ENCODE results near the gene PVRIG.
"Not testable (repeated sequence)": the region's sequence is repeated elsewhere in the genome, so short reads cannot be mapped to it uniquely, and the experiment has no call there.

PVRIG gene

DNA sequence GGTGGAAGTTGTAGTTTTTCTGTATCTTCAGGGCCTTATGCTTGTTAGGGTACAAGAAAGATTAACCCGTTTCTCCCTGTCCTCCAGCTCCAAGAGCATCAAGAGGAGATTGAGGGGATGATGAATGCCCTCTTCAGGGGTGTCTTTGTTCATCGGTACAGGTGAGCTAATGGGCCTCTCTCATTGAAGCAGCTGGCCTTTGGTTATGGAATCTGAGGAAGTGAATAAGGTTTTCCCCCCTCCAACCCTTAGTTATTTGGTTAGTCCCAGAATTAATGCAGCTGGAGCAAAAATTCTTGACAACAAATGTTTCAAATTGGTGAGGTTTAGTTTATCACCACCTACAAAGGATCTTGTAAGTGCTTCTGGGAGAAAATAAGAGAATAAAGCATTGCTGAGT lies 24.5 kb upstream of the PVRIG start:
- no peaks in the 10 kb centered on the region for H3K36me3 ChIP-seq (ENCODE audit: control insufficient read depth, insufficient read depth, low read length)
- H3K4me3 ChIP-seq (ENCODE audit: low read length): no peak overlapping the region
- H3K27me3 ChIP-seq (ENCODE audit: control insufficient read depth, insufficient read depth, low read length): no peaks in the 10 kb centered on the region
- no peak overlapping the region for H3K27ac ChIP-seq (ENCODE audit: low read length)
- H3K9me3 ChIP-seq (ENCODE audit: control insufficient read depth, insufficient read depth, low read length): no peaks in the 10 kb centered on the region
- WGBS (ENCODE audit: insufficient coverage, insufficient read length): no CpG with 5 or more reads among the region's 2 CpGs
- H3K4me1 ChIP-seq (ENCODE audit: control insufficient read depth, insufficient read depth, low read length): no peaks in the 10 kb centered on the region
- DNase-seq (ENCODE audit: low read depth, low spot score): no peak

GRCh38 chr7:100195901-100196322 lies 23.8 kb upstream of the PVRIG start:
- DNase-seq (ENCODE audit: low read depth, low spot score); H3K36me3 ChIP-seq (ENCODE audit: control insufficient read depth, insufficient read depth, low read length); H3K4me1 ChIP-seq (ENCODE audit: control insufficient read depth, insufficient read depth, low read length); H3K27ac ChIP-seq (ENCODE audit: low read length); H3K27me3 ChIP-seq (ENCODE audit: control insufficient read depth, insufficient read depth, low read length); H3K9me3 ChIP-seq (ENCODE audit: control insufficient read depth, insufficient read depth, low read length); H3K4me3 ChIP-seq (ENCODE audit: low read length): not testable (repeated sequence)
- no CpG with 5 or more reads among the region's 6 CpGs for WGBS (ENCODE audit: insufficient coverage, insufficient read length)

GRCh38 chr7:100198266-100198665 lies 21.5 kb upstream of the PVRIG start:
- Histone ChIP-seq H3K36me3 (ENCODE audit: control insufficient read depth, insufficient read depth, low read length) (no peaks in the 10 kb centered on the region), H3K4me3 (ENCODE audit: low read length) (no peak overlapping the region), H3K9me3 (ENCODE audit: control insufficient read depth, insufficient read depth, low read length) (no peaks in the 10 kb centered on the region), H3K27ac (ENCODE audit: low read length) (no peak overlapping the region), H3K4me1 (ENCODE audit: control insufficient read depth, insufficient read depth, low read length) (0 out of 2 replicates have a peak, but pooled peaks cover 2% of the 10 kb centered on the region), H3K27me3 (ENCODE audit: control insufficient read depth, insufficient read depth, low read length) (no peaks in the 10 kb centered on the region)
- WGBS (ENCODE audit: insufficient coverage, insufficient read length): no CpG with 5 or more reads among the region's 10 CpGs
- no peak for DNase-seq (ENCODE audit: low read depth, low spot score)

DNA sequence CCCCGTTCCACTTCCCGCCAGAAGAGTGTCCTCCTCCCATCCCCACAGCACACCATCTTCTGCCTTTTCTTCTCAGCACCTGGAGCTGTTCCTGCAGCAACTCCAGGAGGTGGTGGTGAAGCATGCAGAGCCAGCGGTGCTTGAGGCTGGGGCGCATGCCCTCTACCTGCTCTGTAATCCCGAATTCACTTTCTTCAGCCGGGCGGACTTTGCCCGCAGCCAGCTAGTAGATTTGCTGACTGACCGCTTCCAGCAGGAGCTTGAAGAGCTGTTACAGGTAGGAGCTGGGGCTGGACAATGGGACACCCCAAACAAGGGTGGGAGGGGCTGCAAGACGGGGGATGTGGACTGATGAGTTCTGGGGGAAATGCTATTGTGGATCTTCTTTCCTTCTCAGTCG lies 19.1 kb upstream of the PVRIG start:
- Histone ChIP-seq H3K27ac (ENCODE audit: low read length) (no peak overlapping the region), H3K36me3 (ENCODE audit: control insufficient read depth, insufficient read depth, low read length) (no peaks in the 10 kb centered on the region), H3K9me3 (ENCODE audit: control insufficient read depth, insufficient read depth, low read length) (no peaks in the 10 kb centered on the region), H3K27me3 (ENCODE audit: control insufficient read depth, insufficient read depth, low read length) (no peaks in the 10 kb centered on the region), H3K4me1 (ENCODE audit: control insufficient read depth, insufficient read depth, low read length) (0 out of 2 replicates have a peak, but pooled peaks cover 2% of the 10 kb centered on the region), H3K4me3 (ENCODE audit: low read length) (no peak overlapping the region)
- no CpG with 5 or more reads among the region's 11 CpGs for WGBS (ENCODE audit: insufficient coverage, insufficient read length)
- no peak for DNase-seq (ENCODE audit: low read depth, low spot score)

DNA sequence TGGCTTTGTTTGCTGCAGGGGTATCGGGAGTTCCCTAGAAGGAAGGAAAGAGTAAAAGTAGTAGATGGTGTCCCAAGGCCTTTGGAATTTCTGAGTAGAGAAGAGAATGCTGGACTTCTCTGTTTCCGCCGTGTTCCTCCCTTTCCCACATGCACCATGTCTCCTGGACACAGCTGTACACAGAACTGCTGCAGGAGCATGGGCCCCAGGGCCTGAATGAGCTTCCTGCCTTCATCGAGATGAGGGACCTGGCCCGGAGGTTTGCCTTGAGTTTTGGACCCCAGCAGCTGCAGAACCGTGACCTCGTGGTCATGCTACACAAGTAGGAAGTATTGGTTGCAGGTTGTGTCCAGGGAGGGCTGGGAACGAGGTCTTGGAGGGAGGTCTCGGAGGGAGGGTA lies 15.3 kb upstream of the PVRIG start:
- no CpG with 5 or more reads among the region's 9 CpGs for WGBS (ENCODE audit: insufficient coverage, insufficient read length)
- H3K27ac ChIP-seq (ENCODE audit: low read length): no peak overlapping the region

GRCh38 chr7:100208911-100209408 lies 10.8 kb upstream of the PVRIG start:
- no peaks in the 10 kb centered on the region for H3K9me3 ChIP-seq (ENCODE audit: control insufficient read depth, insufficient read depth, low read length)
- no peaks in the 10 kb centered on the region; the same call in 1 of the 2 replicates for H3K27me3 ChIP-seq (ENCODE audit: control insufficient read depth, insufficient read depth, low read length)
- no peak overlapping the region for H3K4me3 ChIP-seq (ENCODE audit: low read length)
- no peak for DNase-seq (ENCODE audit: low read depth, low spot score)
- WGBS (ENCODE audit: insufficient coverage, insufficient read length): no CpG with 5 or more reads among the region's 6 CpGs
- H3K27ac ChIP-seq (ENCODE audit: low read length): no peak overlapping the region
- no peaks in the 10 kb centered on the region for H3K36me3 ChIP-seq (ENCODE audit: control insufficient read depth, insufficient read depth, low read length)
- H3K4me1 ChIP-seq (ENCODE audit: control insufficient read depth, insufficient read depth, low read length): no peaks in the 10 kb centered on the region

More for the DNA sequence above, 15.3 kb upstream of the PVRIG start:
- H3K4me3 ChIP-seq (ENCODE audit: low read length): no peak overlapping the region
- H3K4me1 ChIP-seq (ENCODE audit: control insufficient read depth, insufficient read depth, low read length): 0 out of 2 replicates have a peak, but pooled peaks cover 2% of the 10 kb centered on the region
- no peaks in the 10 kb centered on the region for H3K36me3 ChIP-seq (ENCODE audit: control insufficient read depth, insufficient read depth, low read length)
- no peak for DNase-seq (ENCODE audit: low read depth, low spot score)
- H3K9me3 ChIP-seq (ENCODE audit: control insufficient read depth, insufficient read depth, low read length): no peaks in the 10 kb centered on the region
- no peaks in the 10 kb centered on the region for H3K27me3 ChIP-seq (ENCODE audit: control insufficient read depth, insufficient read depth, low read length)

GRCh38 chr7:100209493-100209892 lies 10.3 kb upstream of the PVRIG start:
- Histone ChIP-seq H3K4me3 (ENCODE audit: low read length) (no peak overlapping the region), H3K27me3 (ENCODE audit: control insufficient read depth, insufficient read depth, low read length) (no peaks in the 10 kb centered on the region; the same call in 1 of the 2 replicates), H3K27ac (ENCODE audit: low read length) (no peak overlapping the region), H3K36me3 (ENCODE audit: control insufficient read depth, insufficient read depth, low read length) (no peaks in the 10 kb centered on the region), H3K9me3 (ENCODE audit: control insufficient read depth, insufficient read depth, low read length) (no peaks in the 10 kb centered on the region), H3K4me1 (ENCODE audit: control insufficient read depth, insufficient read depth, low read length) (no peaks in the 10 kb centered on the region)
- no CpG with 5 or more reads among the region's 6 CpGs for WGBS (ENCODE audit: insufficient coverage, insufficient read length)
- no peak for DNase-seq (ENCODE audit: low read depth, low spot score)

GRCh38 chr7:100210805-100211204 lies 8.9 kb upstream of the PVRIG start:
- Histone ChIP-seq H3K27me3 (ENCODE audit: control insufficient read depth, insufficient read depth, low read length) (no peaks in the 10 kb centered on the region; the same call in 1 of the 2 replicates), H3K27ac (ENCODE audit: low read length) (no peak overlapping the region), H3K4me3 (ENCODE audit: low read length) (no peak overlapping the region), H3K9me3 (ENCODE audit: control insufficient read depth, insufficient read depth, low read length) (no peaks in the 10 kb centered on the region), H3K4me1 (ENCODE audit: control insufficient read depth, insufficient read depth, low read length) (no peaks in the 10 kb centered on the region), H3K36me3 (ENCODE audit: control insufficient read depth, insufficient read depth, low read length) (no peaks in the 10 kb centered on the region)
- WGBS (ENCODE audit: insufficient coverage, insufficient read length): no CpG with 5 or more reads among the region's 5 CpGs
- no peak for DNase-seq (ENCODE audit: low read depth, low spot score)

- DNase-seq (ENCODE audit: low read depth, low spot score): no peak
- Histone ChIP-seq H3K36me3 (ENCODE audit: control insufficient read depth, insufficient read depth, low read length) (no peaks in the 10 kb centered on the region), H3K27ac (ENCODE audit: low read length) (no peak overlapping the region), H3K27me3 (ENCODE audit: control insufficient read depth, insufficient read depth, low read length) (no peaks in the 10 kb centered on the region; the same call in 1 of the 2 replicates), H3K9me3 (ENCODE audit: control insufficient read depth, insufficient read depth, low read length) (no peaks in the 10 kb centered on the region), H3K4me1 (ENCODE audit: control insufficient read depth, insufficient read depth, low read length) (no peaks in the 10 kb centered on the region), H3K4me3 (ENCODE audit: low read length) (no peak overlapping the region)
- WGBS (ENCODE audit: insufficient coverage, insufficient read length): no CpG with 5 or more reads among the region's 7 CpGs
These were observed 8.4 kb upstream of the PVRIG start for GRCh38 chr7:100211342-100211780.

DNA sequence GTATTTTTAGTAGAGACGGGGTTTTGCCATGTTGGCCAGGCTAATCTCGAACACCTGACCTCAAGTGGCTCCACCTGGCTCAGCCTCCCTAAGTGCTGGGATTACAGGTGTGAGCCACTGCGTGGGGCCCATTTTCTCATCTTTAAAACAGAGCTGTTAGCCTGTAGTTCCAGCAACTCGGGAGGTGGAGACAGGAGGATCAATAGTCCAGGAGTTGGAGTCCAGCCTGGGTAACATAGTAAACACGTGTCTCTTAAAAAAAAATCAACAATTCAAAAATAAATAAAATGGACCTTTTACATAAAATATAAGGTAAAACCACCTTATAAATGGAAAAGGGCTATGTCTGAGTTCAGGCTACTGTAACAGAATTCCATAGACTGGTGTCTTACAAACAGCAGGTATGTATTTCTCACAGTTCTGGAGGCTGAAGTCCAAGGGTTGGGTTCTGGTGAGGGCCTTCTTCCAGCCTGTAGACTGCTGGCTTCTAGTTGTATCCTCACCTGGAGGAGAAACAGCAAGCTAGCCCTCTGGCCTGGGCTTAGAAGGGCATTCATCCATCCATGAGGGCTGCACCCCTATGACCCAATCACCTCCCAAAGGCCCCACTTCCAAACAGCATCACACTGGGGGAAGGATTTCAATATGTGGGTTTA lies 7.0 kb upstream of the PVRIG start:
- no peak overlapping the region for H3K27ac ChIP-seq (ENCODE audit: low read length)
- WGBS (ENCODE audit: insufficient coverage, insufficient read length): no CpG with 5 or more reads among the region's 5 CpGs
- no peaks in the 10 kb centered on the region for H3K4me1 ChIP-seq (ENCODE audit: control insufficient read depth, insufficient read depth, low read length)

DNA sequence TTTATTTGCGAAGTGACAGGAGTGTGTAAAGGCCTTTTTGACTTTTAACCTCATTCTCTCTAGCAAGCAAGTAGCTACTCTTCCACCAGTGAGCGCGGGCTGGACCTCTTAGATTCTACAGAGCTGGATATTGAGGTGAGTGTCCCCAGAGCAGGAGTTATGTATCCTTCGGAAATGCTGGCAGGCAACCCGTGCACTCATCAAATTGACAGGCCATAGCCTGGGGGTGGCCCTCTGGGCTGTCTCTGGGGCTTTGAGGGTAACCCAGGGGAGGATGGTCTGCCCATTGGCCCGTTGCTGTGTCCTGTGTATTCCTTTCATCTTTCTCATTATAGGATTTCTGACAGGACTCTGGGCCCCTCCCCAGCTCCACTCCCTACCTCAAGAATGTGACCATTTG lies 6.1 kb upstream of the PVRIG start:
- no peak overlapping the region for H3K27ac ChIP-seq (ENCODE audit: low read length)
- no peaks in the 10 kb centered on the region for H3K4me1 ChIP-seq (ENCODE audit: control insufficient read depth, insufficient read depth, low read length)
- H3K27me3 ChIP-seq (ENCODE audit: control insufficient read depth, insufficient read depth, low read length): no peaks in the 10 kb centered on the region; the same call in 1 of the 2 replicates
- no peaks in the 10 kb centered on the region for H3K36me3 ChIP-seq (ENCODE audit: control insufficient read depth, insufficient read depth, low read length)
- no peak overlapping the region for H3K4me3 ChIP-seq (ENCODE audit: low read length)
- H3K9me3 ChIP-seq (ENCODE audit: control insufficient read depth, insufficient read depth, low read length): no peaks in the 10 kb centered on the region
- no CpG with 5 or more reads among the region's 6 CpGs for WGBS (ENCODE audit: insufficient coverage, insufficient read length)
- DNase-seq (ENCODE audit: low read depth, low spot score): no peak

More for the DNA sequence above, 7.0 kb upstream of the PVRIG start:
- DNase-seq (ENCODE audit: low read depth, low spot score): no peak
- Histone ChIP-seq H3K36me3 (ENCODE audit: control insufficient read depth, insufficient read depth, low read length) (no peaks in the 10 kb centered on the region), H3K4me3 (ENCODE audit: low read length) (no peak overlapping the region), H3K9me3 (ENCODE audit: control insufficient read depth, insufficient read depth, low read length) (no peaks in the 10 kb centered on the region), H3K27me3 (ENCODE audit: control insufficient read depth, insufficient read depth, low read length) (no peaks in the 10 kb centered on the region; the same call in 1 of the 2 replicates)

All from iPS DF 6.9 (cell line).